Activated CD4-positive, alpha-beta T cell treated with anti-CD3 and anti-CD28 coated beads, Interleukin-2, amount 50 U/mL, for 24 hours (primary cell): ENCODE results near the gene SCUBE1.
A peak's percentile ranks its signal among the peaks of the same experiment; 100 is the strongest.

Experiments
- DNase-seq, 2 donors: peaks; one replicate each; pipeline ENCODE4 v3.0.0-alpha.2; 2020; ENCODE audit warnings: low read depth in 1 of 2, low spot score in 1 of 2

The SCUBE1 gene

GRCh38 chr22:43343262-43343669 is at the start of gene SCUBE1:
Gene SCUBE1 (minus strand): TSS chr22:43343372. CDS start chr22:43343261, 111 bp downstream.
- DNase-seq: peak; percentile 18 to 36

- DNase-seq: no peak
These were observed 49.3 kb upstream of the SCUBE1 start for GRCh38 chr22:43392385-43392989.

GRCh38 chr22:43391306-43391705 is 48.1 kb upstream of the SCUBE1 start:
- DNase-seq: no peak

GRCh38 chr22:43390872-43391271 is 47.7 kb upstream of the SCUBE1 start:
- no peak for DNase-seq

- DNase-seq: no peak
These were observed 47.0 kb upstream of the SCUBE1 start for GRCh38 chr22:43390166-43390565.

GRCh38 chr22:43389227-43389836 is 46.2 kb upstream of the SCUBE1 start:
- DNase-seq: no peak

GRCh38 chr22:43388420-43388851 is 45.3 kb upstream of the SCUBE1 start:
- peak; percentile 55 to 59 for DNase-seq

GRCh38 chr22:43387815-43388214 is 44.6 kb upstream of the SCUBE1 start:
- no peak for DNase-seq

- DNase-seq: peak; percentile 57 to 67
These were observed 42.8 kb upstream of the SCUBE1 start for GRCh38 chr22:43385770-43386641.

GRCh38 chr22:43384863-43385262 is 41.7 kb upstream of the SCUBE1 start:
- no peak for DNase-seq

GRCh38 chr22:43381693-43382092 is 38.5 kb upstream of the SCUBE1 start:
- DNase-seq: no peak

GRCh38 chr22:43377896-43378704 is 34.9 kb upstream of the SCUBE1 start:
- no peak for DNase-seq

GRCh38 chr22:43377548-43377895 is 34.4 kb upstream of the SCUBE1 start:
- DNase-seq: no peak

GRCh38 chr22:43376765-43377547 is 33.8 kb upstream of the SCUBE1 start:
- DNase-seq: no peak

GRCh38 chr22:43375951-43376455 is 32.8 kb upstream of the SCUBE1 start:
- DNase-seq: no peak

- no peak for DNase-seq
These were observed 26.9 kb upstream of the SCUBE1 start for GRCh38 chr22:43370036-43370435.

GRCh38 chr22:43365715-43366440 is 22.7 kb upstream of the SCUBE1 start:
- DNase-seq: no peak

- no peak for DNase-seq
These were observed 20.9 kb upstream of the SCUBE1 start for GRCh38 chr22:43364169-43364435.

GRCh38 chr22:43363315-43364168 is 20.4 kb upstream of the SCUBE1 start:
- no peak for DNase-seq
